ENCODE results near the gene NLGN4X. TPM values are rescaled to one million over a fixed set of nuclear protein-coding genes. Genes with fewer than 3 reads are reported as not detected.
A peak's percentile ranks its signal among the peaks of the same experiment; 100 is the strongest.
"Not testable (repeated sequence)": the region's sequence is repeated elsewhere in the genome, so short reads cannot be mapped to it uniquely, and the experiment has no call there.

NLGN4X gene
- polyA plus RNA-seq, 3 donors: not detected

DNA sequence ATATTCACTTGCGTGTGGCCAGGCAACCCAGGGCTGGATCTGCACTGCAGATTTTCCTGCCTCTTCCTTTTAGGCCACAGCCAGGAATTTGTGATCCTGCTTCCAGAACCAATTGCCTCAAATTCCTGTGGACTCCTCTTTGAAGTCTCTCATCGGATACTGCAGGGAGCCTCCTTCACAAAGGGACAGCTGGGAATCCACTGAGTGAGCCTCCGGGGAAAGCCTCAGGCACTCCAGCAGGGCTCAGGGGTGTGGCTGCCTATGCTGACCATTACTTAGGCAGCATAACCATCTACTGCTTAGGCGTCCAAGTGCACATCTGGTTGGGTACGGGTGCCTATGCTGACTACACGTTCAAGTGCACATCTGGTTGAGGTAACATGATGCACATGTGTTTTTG is 321.5 kb downstream of the NLGN4X start:
- Histone ChIP-seq H3K27me3 (ENCODE audit: control insufficient read depth in 2 of 2, insufficient read depth in 2 of 2, low read length in 2 of 2) (no peaks in the 10 kb centered on the region), H3K4me1 (ENCODE audit: control insufficient read depth in 1 of 2, insufficient read depth in 2 of 2, low read length in 2 of 2) (no peaks in the 10 kb centered on the region), H3K79me2 (ENCODE audit: insufficient read depth, low read length) (no peaks in the 10 kb centered on the region), H4K20me1 (ENCODE audit: insufficient read depth, low read length) (no peaks in the 10 kb centered on the region), H3K27ac (ENCODE audit: low read depth in 1 of 2, low read length in 2 of 2) (no peak overlapping the region), H3K9me3 (replicated peaks in 1 of 2; ENCODE audit: control insufficient read depth in 1 of 2, insufficient read depth in 1 of 2, low read length in 2 of 2) (peaks cover 0 to 6% of the 10 kb centered on the region in 2 donors), H3K4me2 (replicated peaks; ENCODE audit: extremely low read depth, low read length, poor library complexity, severe bottlenecking) (no peak overlapping the region), H2AFZ (ENCODE audit: insufficient read depth, low read depth, low read length, poor library complexity, severe bottlenecking) (no peak overlapping the region), H3K4me3 (replicated peaks in 1 of 3; ENCODE audit: low read depth in 2 of 3, low read length in 3 of 3) (no peak overlapping the region), H3K36me3 (replicated peaks in 1 of 2; ENCODE audit: control insufficient read depth in 1 of 2, insufficient read depth in 2 of 2, low read length in 2 of 2) (no peaks in the 10 kb centered on the region), H3K9ac (ENCODE audit: insufficient read depth, low read length, poor library complexity, severe bottlenecking) (no peak overlapping the region)
- TF ChIP-seq, protein P1, sequence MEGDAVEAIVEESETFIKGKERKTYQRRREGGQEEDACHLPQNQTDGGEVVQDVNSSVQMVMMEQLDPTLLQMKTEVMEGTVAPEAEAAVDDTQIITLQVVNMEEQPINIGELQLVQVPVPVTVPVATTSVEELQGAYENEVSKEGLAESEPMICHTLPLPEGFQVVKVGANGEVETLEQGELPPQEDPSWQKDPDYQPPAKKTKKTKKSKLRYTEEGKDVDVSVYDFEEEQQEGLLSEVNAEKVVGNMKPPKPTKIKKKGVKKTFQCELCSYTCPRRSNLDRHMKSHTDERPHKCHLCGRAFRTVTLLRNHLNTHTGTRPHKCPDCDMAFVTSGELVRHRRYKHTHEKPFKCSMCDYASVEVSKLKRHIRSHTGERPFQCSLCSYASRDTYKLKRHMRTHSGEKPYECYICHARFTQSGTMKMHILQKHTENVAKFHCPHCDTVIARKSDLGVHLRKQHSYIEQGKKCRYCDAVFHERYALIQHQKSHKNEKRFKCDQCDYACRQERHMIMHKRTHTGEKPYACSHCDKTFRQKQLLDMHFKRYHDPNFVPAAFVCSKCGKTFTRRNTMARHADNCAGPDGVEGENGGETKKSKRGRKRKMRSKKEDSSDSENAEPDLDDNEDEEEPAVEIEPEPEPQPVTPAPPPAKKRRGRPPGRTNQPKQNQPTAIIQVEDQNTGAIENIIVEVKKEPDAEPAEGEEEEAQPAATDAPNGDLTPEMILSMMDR (IDR thresholded peaks at IDR 0.05): no peak
- intact Hi-C loops (cut with micrococcal nuclease): no loop called here
- Mint-ChIP-seq H3K27me3 (ENCODE audit: low read depth in 3 of 3) (peaks cover 0 to 2% (median 0%) of the 10 kb centered on the region in 3 donors), H3K4me3 (no peak overlapping the region), H3K36me3 (no peaks in the 10 kb centered on the region), H3K27ac (no peak overlapping the region), H3K9me3 (peaks cover 0 to 8% (median 2%) of the 10 kb centered on the region in 7 donors), H3K4me1 (no peaks in the 10 kb centered on the region)
- WGBS (ENCODE audit: insufficient coverage): 100% methylated on average over 1 of the region's 6 CpGs
- no peak for DNase-seq

DNA sequence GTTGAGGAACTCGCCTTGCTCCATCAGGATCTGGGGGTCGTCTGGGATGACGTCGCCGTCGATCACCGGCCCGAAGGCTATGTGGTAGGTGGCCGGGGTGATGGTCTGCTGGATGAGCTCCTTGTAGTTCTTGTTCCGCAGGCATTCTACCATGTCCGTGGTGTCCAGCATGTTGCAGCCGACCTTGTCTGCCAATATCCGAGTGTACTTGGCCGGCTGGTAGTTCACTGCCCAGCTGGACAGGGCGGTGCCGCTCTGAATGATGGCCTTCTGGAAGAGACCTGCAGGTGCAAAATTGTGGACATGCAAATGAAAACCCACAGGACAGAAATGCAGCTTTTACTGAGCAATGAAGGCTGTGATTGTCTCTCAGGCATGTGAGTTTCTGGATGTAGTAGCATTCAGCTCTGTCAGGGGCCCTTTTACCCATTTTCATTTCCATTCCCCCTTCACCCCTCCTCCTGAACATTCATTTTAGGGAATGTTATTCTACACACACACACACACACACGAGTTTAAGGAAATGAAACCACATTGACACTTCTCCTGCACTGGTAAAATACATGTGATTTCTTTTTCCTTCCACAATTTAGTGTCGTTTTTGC is 325.0 kb downstream of the NLGN4X start:
- intact Hi-C loops (cut with micrococcal nuclease); H3K27me3 Mint-ChIP-seq (ENCODE audit: low read depth in 3 of 3); H2AFZ ChIP-seq (ENCODE audit: insufficient read depth, low read depth, low read length, poor library complexity, severe bottlenecking); H3K4me1 Mint-ChIP-seq; H3K36me3 ChIP-seq (replicated peaks in 1 of 2; ENCODE audit: control insufficient read depth in 1 of 2, insufficient read depth in 2 of 2, low read length in 2 of 2); H3K79me2 ChIP-seq (ENCODE audit: insufficient read depth, low read length); H3K36me3 Mint-ChIP-seq; H3K4me1 ChIP-seq (ENCODE audit: control insufficient read depth in 1 of 2, insufficient read depth in 2 of 2, low read length in 2 of 2); H3K27me3 ChIP-seq (ENCODE audit: control insufficient read depth in 2 of 2, insufficient read depth in 2 of 2, low read length in 2 of 2); H3K27ac ChIP-seq (ENCODE audit: low read depth in 1 of 2, low read length in 2 of 2); H3K4me3 Mint-ChIP-seq; H3K9ac ChIP-seq (ENCODE audit: insufficient read depth, low read length, poor library complexity, severe bottlenecking); H3K9me3 Mint-ChIP-seq; H3K9me3 ChIP-seq (replicated peaks in 1 of 2; ENCODE audit: control insufficient read depth in 1 of 2, insufficient read depth in 1 of 2, low read length in 2 of 2); H4K20me1 ChIP-seq (ENCODE audit: insufficient read depth, low read length); H3K4me2 ChIP-seq (replicated peaks; ENCODE audit: extremely low read depth, low read length, poor library complexity, severe bottlenecking); H3K4me3 ChIP-seq (replicated peaks in 1 of 3; ENCODE audit: low read depth in 2 of 3, low read length in 3 of 3); DNase-seq: not testable (repeated sequence)
- peak overlapping the region in 1 of 7 donors; percentile 48 for H3K27ac Mint-ChIP-seq
- WGBS (ENCODE audit: insufficient coverage): 100% methylated on average over 2 of the region's 18 CpGs

All from CD14-positive monocyte (primary cell).